GM23338 (cell line): ENCODE measurements around the gene FCHSD2. TPM values are rescaled to one million over a fixed set of nuclear protein-coding genes. Genes with fewer than 3 reads are reported as not detected.

Source experiments
- ATAC-seq: fragments of 200-7000 bp; cut with Tn5 transposase; 3 replicates; pipeline ENCODE4 v1.9.1; 2020
- DNase-seq: peaks from one replicate; pipeline ENCODE4 v3.0.0-alpha.2; 2015; ENCODE audit warnings: low spot score
- H2AFZ ChIP-seq: fragments of 200-600 bp; sonication (generic); 2 replicates; pipeline ENCODE4 v1.8.0; 2016; ENCODE audit warnings: antibody characterized with exemption, mild to moderate bottlenecking, moderate library complexity
- H3F3A ChIP-seq: fragments of 200-600 bp; sonication (generic); replicated peaks from 2 replicates; pipeline ENCODE4 v1.8.0; 2017; ENCODE audit warnings: antibody characterized with exemption, mixed run types, low read depth
- H3K27ac ChIP-seq: fragments of 200-600 bp; sonication (generic); 2 replicates; pipeline ENCODE4 v1.6.1; 2016; ENCODE audit warnings: low read depth
- H3K27me3 ChIP-seq: fragments of 200-600 bp; sonication (generic); 2 replicates; pipeline ENCODE4 v1.8.0; 2016; ENCODE audit warnings: mild to moderate bottlenecking, mixed run types, moderate library complexity; ENCODE audit not compliant: insufficient read depth
- H3K36me3 ChIP-seq: fragments of 200-600 bp; sonication (generic); 2 replicates; pipeline ENCODE4 v1.8.0; 2016; ENCODE audit warnings: mild to moderate bottlenecking; ENCODE audit not compliant: insufficient read depth
- H3K4me1 ChIP-seq: fragments of 200-600 bp; sonication (generic); 2 replicates; pipeline ENCODE4 v1.8.0; 2016; ENCODE audit warnings: mild to moderate bottlenecking, moderate library complexity; ENCODE audit not compliant: insufficient read depth
- H3K4me2 ChIP-seq: fragments of 200-600 bp; sonication (generic); 2 replicates; pipeline ENCODE4 v1.7.1; 2017; ENCODE audit warnings: mixed run types
- H3K4me3 ChIP-seq: fragments of 200-600 bp; sonication (generic); 2 replicates; pipeline ENCODE4 v1.6.1; 2016; ENCODE audit warnings: mixed run types
- H3K79me2 ChIP-seq: fragments of 200-600 bp; sonication (generic); replicated peaks from 2 replicates; pipeline ENCODE4 v1.8.0; 2017; ENCODE audit warnings: mild to moderate bottlenecking; ENCODE audit not compliant: insufficient read depth
- H3K9me2 ChIP-seq: fragments of 200-600 bp; sonication (generic); 2 replicates; pipeline ENCODE4 v1.8.0; 2017; ENCODE audit not compliant: insufficient read depth
- H4K20me1 ChIP-seq: fragments of 200-600 bp; sonication (generic); replicated peaks from 2 replicates; pipeline ENCODE4 v1.8.0; 2017; ENCODE audit warnings: mild to moderate bottlenecking; ENCODE audit not compliant: insufficient read depth
- H3K27ac Mint-ChIP-seq: 2 replicates; pipeline ENCODE4 v1.8.0; 2020; ENCODE audit warnings: inconsistent platforms, mild to moderate bottlenecking, moderate library complexity, mixed read lengths
- H3K27me3 Mint-ChIP-seq: 3 replicates; pipeline ENCODE4 v1.8.0; 2022; ENCODE audit warnings: low read depth, mild to moderate bottlenecking, moderate library complexity, mixed read lengths, inconsistent platforms; ENCODE audit not compliant: insufficient read depth, poor library complexity
- H3K36me3 Mint-ChIP-seq: 3 replicates; pipeline ENCODE4 v1.8.0; 2021; ENCODE audit warnings: low read depth, mild to moderate bottlenecking, inconsistent platforms, moderate library complexity, mixed read lengths
- H3K4me1 Mint-ChIP-seq: 3 replicates; pipeline ENCODE4 v1.8.0; 2020; ENCODE audit warnings: mild to moderate bottlenecking, inconsistent platforms, mixed read lengths
- H3K4me3 Mint-ChIP-seq: 3 replicates; pipeline ENCODE4 v1.8.0; 2021; ENCODE audit warnings: moderate library complexity, mild to moderate bottlenecking, inconsistent platforms, mixed read lengths
- H3K9me3 Mint-ChIP-seq: 3 replicates; pipeline ENCODE4 v1.8.0; 2020; ENCODE audit warnings: moderate library complexity, mild to moderate bottlenecking, inconsistent platforms, mixed read lengths
- CTCF ChIP-seq, 2 experiments: fragments of 200-600 bp in 1 of 2; sonication (generic) in 1 of 2; conservative IDR thresholded peaks; 2 replicates each; pipeline versions ENCODE4 v1.5.1 to v1.6.1; 2016 to 2017; ENCODE audit warnings: antibody characterized with exemption in 2 of 2, low read depth in 2 of 2, mild to moderate bottlenecking in 2 of 2, moderate library complexity in 1 of 2
- EZH2 ChIP-seq: fragments of 200-600 bp; sonication (generic); IDR thresholded peaks from one replicate; pipeline ENCODE4 v1.8.0; 2017; ENCODE audit warnings: antibody characterized with exemption, mild to moderate bottlenecking, low read depth; ENCODE audit not compliant: unreplicated experiment
- EZH2phosphoT487 ChIP-seq: fragments of 200-600 bp; sonication (generic); IDR thresholded peaks from one replicate; pipeline ENCODE4 v1.8.1; 2018; ENCODE audit warnings: antibody characterized with exemption; ENCODE audit not compliant: unreplicated experiment
- JUNB ChIP-seq: IDR thresholded peaks from one replicate; pipeline ENCODE4 v1.6.1; 2016; ENCODE audit warnings: antibody characterized with exemption; ENCODE audit not compliant: unreplicated experiment
- NANOG ChIP-seq: IDR thresholded peaks from 2 replicates; pipeline ENCODE4 v1.6.1; 2016; ENCODE audit warnings: antibody characterized with exemption, borderline replicate concordance
- STAT1 ChIP-seq: IDR thresholded peaks from one replicate; pipeline ENCODE4 v1.6.1; 2016; ENCODE audit warnings: antibody characterized with exemption; ENCODE audit not compliant: unreplicated experiment
- ZNF462 ChIP-seq: fragments of 250-450 bp; sonication (Bioruptor Pico); IDR thresholded peaks from 2 replicates; pipeline ENCODE4 v1.5.0; 2020; ENCODE audit warnings: mild to moderate bottlenecking, moderate library complexity
- polyA plus RNA-seq: library from polyadenylated mRNA; unstranded; fragments of >200 nt; fragmentation: Nextera tagmentation; extraction: Ambion mirVana; gene quantifications from 2 replicates; pipeline ENCODE4 v1.2.1, GENCODE V29; 2016
- total RNA-seq: library from RNA; depleted of rRNA; stranded (reverse); fragments of >200 nt; shearing (Covaris generic); gene quantifications from 2 replicates; pipeline ENCODE4 v1.2.3, GENCODE V29; 2014
- TF ChIP-seq, protein P1 (sequence below): IDR thresholded peaks from 2 replicates; pipeline ENCODE4 v1.6.1; 2016; ENCODE audit warnings: antibody characterized with exemption
- TF ChIP-seq, protein P2 (sequence below): IDR thresholded peaks from one replicate; pipeline ENCODE4 v1.6.1; 2018; ENCODE audit warnings: antibody characterized with exemption; ENCODE audit not compliant: unreplicated experiment

Gene FCHSD2
- total and polyA plus RNA-seq, 2 experiments from 2014 or later, result 3.6 to 5.2 TPM

DNA sequence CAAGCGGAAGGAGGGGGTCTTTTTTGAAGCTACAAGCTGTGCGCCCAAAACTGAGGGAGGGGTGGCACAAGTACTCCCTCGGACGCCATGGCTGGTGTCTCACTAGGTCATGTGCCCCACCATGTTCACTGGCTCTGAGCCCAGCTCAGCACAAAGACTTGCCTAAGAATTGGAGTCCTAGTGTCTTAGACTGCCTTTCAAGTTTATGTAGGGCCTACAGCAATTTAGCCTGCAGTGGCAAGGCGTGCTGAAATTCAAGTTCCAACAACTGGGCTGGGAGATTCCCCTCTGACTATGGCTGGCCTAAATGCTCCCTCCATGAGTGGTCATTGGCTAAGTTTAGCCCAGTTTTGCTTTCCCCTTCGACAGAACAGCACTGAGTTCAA, 27.3 kb downstream of the FCHSD2 start (continued):
- TF ChIP-seq ZNF462, result no peak
- no peak for TF ChIP-seq JUNB
- TF ChIP-seq CTCF (conservative IDR thresholded peaks at IDR 0.05; ENCODE audit: low read depth in 2 of 2), result no peak

GRCh38 chr11:73114110-73114834, 27.8 kb downstream of the FCHSD2 start:
- ATAC-seq, result no peak
- H3K4me3 Mint-ChIP-seq, result no peak overlapping the region
- no peak overlapping the region for H3K27ac ChIP-seq
- TF ChIP-seq NANOG (no peak), EZH2 (no peak), JUNB (no peak), STAT1 (no peak), CTCF (conservative IDR thresholded peaks at IDR 0.05; ENCODE audit: low read depth in 2 of 2) (no peak), EZH2phosphoT487 (no peak)
- TF ChIP-seq, protein P1, sequence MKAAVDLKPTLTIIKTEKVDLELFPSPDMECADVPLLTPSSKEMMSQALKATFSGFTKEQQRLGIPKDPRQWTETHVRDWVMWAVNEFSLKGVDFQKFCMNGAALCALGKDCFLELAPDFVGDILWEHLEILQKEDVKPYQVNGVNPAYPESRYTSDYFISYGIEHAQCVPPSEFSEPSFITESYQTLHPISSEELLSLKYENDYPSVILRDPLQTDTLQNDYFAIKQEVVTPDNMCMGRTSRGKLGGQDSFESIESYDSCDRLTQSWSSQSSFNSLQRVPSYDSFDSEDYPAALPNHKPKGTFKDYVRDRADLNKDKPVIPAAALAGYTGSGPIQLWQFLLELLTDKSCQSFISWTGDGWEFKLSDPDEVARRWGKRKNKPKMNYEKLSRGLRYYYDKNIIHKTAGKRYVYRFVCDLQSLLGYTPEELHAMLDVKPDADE, result no peak
- TF ChIP-seq, protein P2, sequence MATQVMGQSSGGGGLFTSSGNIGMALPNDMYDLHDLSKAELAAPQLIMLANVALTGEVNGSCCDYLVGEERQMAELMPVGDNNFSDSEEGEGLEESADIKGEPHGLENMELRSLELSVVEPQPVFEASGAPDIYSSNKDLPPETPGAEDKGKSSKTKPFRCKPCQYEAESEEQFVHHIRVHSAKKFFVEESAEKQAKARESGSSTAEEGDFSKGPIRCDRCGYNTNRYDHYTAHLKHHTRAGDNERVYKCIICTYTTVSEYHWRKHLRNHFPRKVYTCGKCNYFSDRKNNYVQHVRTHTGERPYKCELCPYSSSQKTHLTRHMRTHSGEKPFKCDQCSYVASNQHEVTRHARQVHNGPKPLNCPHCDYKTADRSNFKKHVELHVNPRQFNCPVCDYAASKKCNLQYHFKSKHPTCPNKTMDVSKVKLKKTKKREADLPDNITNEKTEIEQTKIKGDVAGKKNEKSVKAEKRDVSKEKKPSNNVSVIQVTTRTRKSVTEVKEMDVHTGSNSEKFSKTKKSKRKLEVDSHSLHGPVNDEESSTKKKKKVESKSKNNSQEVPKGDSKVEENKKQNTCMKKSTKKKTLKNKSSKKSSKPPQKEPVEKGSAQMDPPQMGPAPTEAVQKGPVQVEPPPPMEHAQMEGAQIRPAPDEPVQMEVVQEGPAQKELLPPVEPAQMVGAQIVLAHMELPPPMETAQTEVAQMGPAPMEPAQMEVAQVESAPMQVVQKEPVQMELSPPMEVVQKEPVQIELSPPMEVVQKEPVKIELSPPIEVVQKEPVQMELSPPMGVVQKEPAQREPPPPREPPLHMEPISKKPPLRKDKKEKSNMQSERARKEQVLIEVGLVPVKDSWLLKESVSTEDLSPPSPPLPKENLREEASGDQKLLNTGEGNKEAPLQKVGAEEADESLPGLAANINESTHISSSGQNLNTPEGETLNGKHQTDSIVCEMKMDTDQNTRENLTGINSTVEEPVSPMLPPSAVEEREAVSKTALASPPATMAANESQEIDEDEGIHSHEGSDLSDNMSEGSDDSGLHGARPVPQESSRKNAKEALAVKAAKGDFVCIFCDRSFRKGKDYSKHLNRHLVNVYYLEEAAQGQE, result no peak

More at GRCh38 chr11:73114110-73114834, 27.8 kb downstream of the FCHSD2 start:
- Mint-ChIP-seq H3K9me3 (no peaks in the 10 kb centered on the region), H3K36me3 (no peaks in the 10 kb centered on the region), H3K27ac (no peak overlapping the region), H3K27me3 (no peaks in the 10 kb centered on the region), H3K4me1 (peaks cover 4% of the 10 kb centered on the region; the same call in 1 of the 3 replicates)
- H3K27me3 ChIP-seq, result no peaks in the 10 kb centered on the region
- H3K4me2 ChIP-seq, result no peak overlapping the region
- no peak overlapping the region for H3K4me3 ChIP-seq
- no peaks in the 10 kb centered on the region for H3K9me2 ChIP-seq
- no peaks in the 10 kb centered on the region for H3K36me3 ChIP-seq
- H2AFZ ChIP-seq, result no peak overlapping the region
- no peak for DNase-seq
- H3K4me1 ChIP-seq, result no peaks in the 10 kb centered on the region
- no peaks in the 10 kb centered on the region for H3F3A ChIP-seq
- H4K20me1 ChIP-seq, result no peaks in the 10 kb centered on the region
- no peaks in the 10 kb centered on the region for H3K79me2 ChIP-seq
